HepG2 (cell line): ENCODE results near the gene NAP1L1. TPM values are rescaled to one million over a fixed set of nuclear protein-coding genes. Genes with fewer than 3 reads are reported as not detected.

Source experiments
- ATM ChIP-seq: fragments of 450-650 bp; IDR thresholded peaks from 2 replicates; pipeline ENCODE4 v1.7.1; 2017; ENCODE audit warnings: mild to moderate bottlenecking, borderline replicate concordance
- ETV5 ChIP-seq: IDR thresholded peaks from 2 replicates; pipeline ENCODE4 v1.6.1; 2018; ENCODE audit warnings: missing biosample characterization, missing genetic modification reagents, inconsistent platforms, borderline replicate concordance
- FOSL2 ChIP-seq: sonication (generic); formaldehyde crosslinking; IDR thresholded peaks from 2 replicates; pipeline ENCODE4 v1.4.0; 2020; ENCODE audit warnings: missing genetic modification reagents
- GTF2F1 ChIP-seq: fragments of 150-350 bp; IDR thresholded peaks from 2 replicates; pipeline ENCODE4 v1.6.1; 2014; ENCODE audit warnings: low read length
- HNRNPH1 ChIP-seq: fragments of 200-400 bp; formaldehyde crosslinking; optimal IDR thresholded peaks from 2 replicates; pipeline ENCODE3; 2017; ENCODE audit warnings: mild to moderate bottlenecking, low read depth, low read length
- KAT2B ChIP-seq: fragments of 150-350 bp; IDR thresholded peaks from 2 replicates; pipeline ENCODE4 v1.6.1; 2014; ENCODE audit warnings: low read depth, low read length, borderline replicate concordance
- MYNN ChIP-seq: sonication (generic); formaldehyde crosslinking; IDR thresholded peaks from 2 replicates; pipeline ENCODE4 v1.4.0; 2020; ENCODE audit warnings: mild to moderate bottlenecking, low read depth, missing genetic modification reagents
- NR3C1 ChIP-seq: sonication (generic); formaldehyde crosslinking; IDR thresholded peaks from 2 replicates; pipeline ENCODE4 v1.4.0; 2020; ENCODE audit warnings: missing genetic modification reagents
- PAF1 ChIP-seq: IDR thresholded peaks from 2 replicates; pipeline ENCODE4 v1.6.1; 2016; ENCODE audit warnings: missing genetic modification reagents, missing compliant biosample characterization
- SOX6 ChIP-seq, 2 experiments: fragments of 450-650 bp in 1 of 2; sonication (generic) in 1 of 2; formaldehyde crosslinking in 1 of 2; IDR thresholded peaks; 2 replicates each; pipeline versions ENCODE4 v1.4.0 to v1.6.1; 2017 to 2020; ENCODE audit warnings: antibody characterized with exemption in 1 of 2, mild to moderate bottlenecking in 1 of 2, missing genetic modification reagents in 1 of 2
- ZNF143 ChIP-seq: sonication (generic); formaldehyde crosslinking; IDR thresholded peaks from 2 replicates; pipeline ENCODE4 v1.4.0; 2020; ENCODE audit warnings: missing genetic modification reagents
- ZNF24 ChIP-seq: fragments of 450-650 bp; IDR thresholded peaks from 2 replicates; pipeline ENCODE4 v1.6.1; 2017; ENCODE audit warnings: antibody characterized with exemption, mild to moderate bottlenecking
- ZNF33B ChIP-seq: sonication (generic); formaldehyde crosslinking; IDR thresholded peaks from 2 replicates; pipeline ENCODE4 v1.5.1; 2020; ENCODE audit warnings: mild to moderate bottlenecking, missing genetic modification reagents
- ZNF569 ChIP-seq: sonication (generic); formaldehyde crosslinking; IDR thresholded peaks from 2 replicates; pipeline ENCODE4 v1.5.0; 2020; ENCODE audit warnings: mild to moderate bottlenecking, missing genetic modification reagents, moderate library complexity, borderline replicate concordance
- ZNF75D ChIP-seq: sonication (generic); formaldehyde crosslinking; IDR thresholded peaks from 2 replicates; pipeline ENCODE4 v1.8.1; 2023; ENCODE audit warnings: missing genetic modification reagents, mild to moderate bottlenecking, borderline replicate concordance
- polyA plus RNA-seq, 8 experiments: library from polyadenylated mRNA; depleted of rRNA in 3 of 8; stranded (reverse) in 7 of 8; unstranded in 1 of 8; fragments of >200 nt; fragmentation: Illumina TruSeq in 4 of 8; extraction: Trizol in 4 of 8; gene quantifications; 2 replicates each; pipeline versions ENCODE4 v1.2.1 to v1.2.3, GENCODE V29; 2011 to 2016; ENCODE audit warnings: low read depth in 4 of 8, missing spikeins in 1 of 8, mixed read lengths in 1 of 8; ENCODE audit not compliant: insufficient read depth in 1 of 8
- total RNA-seq, 5 experiments: library from RNA; depleted of rRNA; stranded (reverse); fragments of >200 nt; fragmentation: Illumina TruSeq; extraction: Trizol; gene quantifications; 2 replicates each; pipeline ENCODE4 v1.2.3, GENCODE V29; 2016; ENCODE audit warnings: low read depth in 1 of 5
- TF ChIP-seq, protein P1 (sequence below): sonication (generic); formaldehyde crosslinking; IDR thresholded peaks from 2 replicates; pipeline ENCODE4 v1.4.0; 2020; ENCODE audit warnings: missing genetic modification reagents, mild to moderate bottlenecking, borderline replicate concordance
- TF ChIP-seq, protein P2 (sequence below): sonication (generic); formaldehyde crosslinking; IDR thresholded peaks from 2 replicates; pipeline ENCODE4 v1.8.0; 2022; ENCODE audit warnings: missing genetic modification reagents, mild to moderate bottlenecking, moderate library complexity, borderline replicate concordance
- TF ChIP-seq, protein P3 (sequence below): sonication (generic); formaldehyde crosslinking; IDR thresholded peaks from 2 replicates; pipeline ENCODE4 v1.8.0; 2022; ENCODE audit warnings: mild to moderate bottlenecking, missing genetic modification reagents, moderate library complexity
- TF ChIP-seq, protein P4 (sequence below): sonication (generic); formaldehyde crosslinking; conservative IDR thresholded peaks from 2 replicates; pipeline ENCODE4 v1.8.1; 2023; ENCODE audit warnings: missing genetic modification reagents

NAP1L1 gene
- total and polyA plus RNA-seq, 2 of the 13 experiments (the other 11 are each of a cell fraction or from before 2014, with no cell fraction given), result 207 to 309 TPM

DNA sequence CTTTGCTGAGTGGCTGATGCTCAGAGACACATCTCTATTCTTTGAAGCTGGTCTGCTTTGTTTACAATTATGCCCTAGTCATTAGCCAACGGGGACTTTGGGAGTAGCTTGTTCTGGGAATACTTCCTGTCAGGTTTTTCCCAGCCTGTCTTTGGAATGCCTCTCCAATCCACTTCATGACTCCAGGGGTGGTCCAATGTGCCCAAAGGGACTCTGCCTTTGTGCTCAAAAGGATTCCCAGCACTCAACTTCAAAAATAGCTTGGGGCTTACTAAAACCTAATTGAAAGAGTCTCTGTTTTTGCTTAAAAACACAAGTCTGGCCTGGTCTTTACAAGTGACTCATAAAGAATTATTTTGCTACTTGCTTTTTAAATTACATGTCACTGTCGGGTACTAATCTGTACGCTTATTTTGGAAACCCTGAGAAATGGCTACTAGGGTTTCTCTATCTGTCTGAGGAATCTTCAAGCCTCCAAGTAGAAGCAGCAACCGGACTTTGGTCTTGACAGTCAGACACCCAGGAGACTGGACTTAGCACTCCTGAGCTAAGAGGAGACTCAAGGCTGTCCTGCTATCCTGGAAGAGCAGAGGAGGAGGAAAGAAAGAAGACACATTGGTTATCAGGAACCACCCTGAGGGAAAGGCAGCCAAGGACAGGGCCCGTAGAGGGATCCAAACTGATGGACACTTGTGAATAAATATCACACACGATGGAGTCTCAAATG, 73.6 kb downstream of the NAP1L1 start (continued):
- TF ChIP-seq, protein P1, sequence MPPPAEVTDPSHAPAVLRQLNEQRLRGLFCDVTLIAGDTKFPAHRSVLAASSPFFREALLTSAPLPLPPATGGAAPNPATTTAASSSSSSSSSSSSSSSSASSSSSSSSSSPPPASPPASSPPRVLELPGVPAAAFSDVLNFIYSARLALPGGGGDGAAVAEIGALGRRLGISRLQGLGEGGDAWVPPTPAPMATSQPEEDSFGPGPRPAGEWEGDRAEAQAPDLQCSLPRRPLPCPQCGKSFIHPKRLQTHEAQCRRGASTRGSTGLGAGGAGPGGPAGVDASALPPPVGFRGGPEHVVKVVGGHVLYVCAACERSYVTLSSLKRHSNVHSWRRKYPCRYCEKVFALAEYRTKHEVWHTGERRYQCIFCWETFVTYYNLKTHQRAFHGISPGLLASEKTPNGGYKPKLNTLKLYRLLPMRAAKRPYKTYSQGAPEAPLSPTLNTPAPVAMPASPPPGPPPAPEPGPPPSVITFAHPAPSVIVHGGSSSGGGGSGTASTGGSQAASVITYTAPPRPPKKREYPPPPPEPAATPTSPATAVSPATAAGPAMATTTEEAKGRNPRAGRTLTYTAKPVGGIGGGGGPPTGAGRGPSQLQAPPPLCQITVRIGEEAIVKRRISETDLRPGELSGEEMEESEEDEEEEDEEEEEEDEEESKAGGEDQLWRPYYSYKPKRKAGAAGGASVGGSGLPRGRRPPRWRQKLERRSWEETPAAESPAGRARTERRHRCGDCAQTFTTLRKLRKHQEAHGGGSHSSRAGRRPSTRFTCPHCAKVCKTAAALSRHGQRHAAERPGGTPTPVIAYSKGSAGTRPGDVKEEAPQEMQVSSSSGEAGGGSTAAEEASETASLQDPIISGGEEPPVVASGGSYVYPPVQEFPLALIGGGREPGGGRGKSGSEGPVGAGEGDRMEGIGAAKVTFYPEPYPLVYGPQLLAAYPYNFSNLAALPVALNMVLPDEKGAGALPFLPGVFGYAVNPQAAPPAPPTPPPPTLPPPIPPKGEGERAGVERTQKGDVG, result no peak
- TF ChIP-seq ZNF143 (CRISPR knock-in tag) (no peak), ZNF569 (CRISPR knock-in tag) (no peak), ETV5 (CRISPR knock-in tag) (peak; percentile 69; the same call in 1 of the 2 replicates), NR3C1 (CRISPR knock-in tag) (no peak), ZNF24 (no peak), FOSL2 (no peak), HNRNPH1 (no peak), GTF2F1 (no peak), KAT2B (no peak), ATM (no peak), ZNF75D (no peak), MYNN (CRISPR knock-in tag) (no peak), SOX6 (IDR thresholded peaks at IDR 0.05) (no peak), SOX6 (CRISPR knock-in tag; IDR thresholded peaks at IDR 0.05) (peak; percentile 25; the same call in 1 of the 2 replicates), PAF1 (CRISPR knock-in tag) (no peak), ZNF33B (CRISPR knock-in tag) (no peak)
- TF ChIP-seq, protein P2, sequence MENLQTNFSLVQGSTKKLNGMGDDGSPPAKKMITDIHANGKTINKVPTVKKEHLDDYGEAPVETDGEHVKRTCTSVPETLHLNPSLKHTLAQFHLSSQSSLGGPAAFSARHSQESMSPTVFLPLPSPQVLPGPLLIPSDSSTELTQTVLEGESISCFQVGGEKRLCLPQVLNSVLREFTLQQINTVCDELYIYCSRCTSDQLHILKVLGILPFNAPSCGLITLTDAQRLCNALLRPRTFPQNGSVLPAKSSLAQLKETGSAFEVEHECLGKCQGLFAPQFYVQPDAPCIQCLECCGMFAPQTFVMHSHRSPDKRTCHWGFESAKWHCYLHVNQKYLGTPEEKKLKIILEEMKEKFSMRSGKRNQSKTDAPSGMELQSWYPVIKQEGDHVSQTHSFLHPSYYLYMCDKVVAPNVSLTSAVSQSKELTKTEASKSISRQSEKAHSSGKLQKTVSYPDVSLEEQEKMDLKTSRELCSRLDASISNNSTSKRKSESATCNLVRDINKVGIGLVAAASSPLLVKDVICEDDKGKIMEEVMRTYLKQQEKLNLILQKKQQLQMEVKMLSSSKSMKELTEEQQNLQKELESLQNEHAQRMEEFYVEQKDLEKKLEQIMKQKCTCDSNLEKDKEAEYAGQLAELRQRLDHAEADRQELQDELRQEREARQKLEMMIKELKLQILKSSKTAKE, result no peak
- TF ChIP-seq, protein P3, sequence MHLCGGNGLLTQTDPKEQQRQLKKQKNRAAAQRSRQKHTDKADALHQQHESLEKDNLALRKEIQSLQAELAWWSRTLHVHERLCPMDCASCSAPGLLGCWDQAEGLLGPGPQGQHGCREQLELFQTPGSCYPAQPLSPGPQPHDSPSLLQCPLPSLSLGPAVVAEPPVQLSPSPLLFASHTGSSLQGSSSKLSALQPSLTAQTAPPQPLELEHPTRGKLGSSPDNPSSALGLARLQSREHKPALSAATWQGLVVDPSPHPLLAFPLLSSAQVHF, result no peak
- TF ChIP-seq, protein P4, sequence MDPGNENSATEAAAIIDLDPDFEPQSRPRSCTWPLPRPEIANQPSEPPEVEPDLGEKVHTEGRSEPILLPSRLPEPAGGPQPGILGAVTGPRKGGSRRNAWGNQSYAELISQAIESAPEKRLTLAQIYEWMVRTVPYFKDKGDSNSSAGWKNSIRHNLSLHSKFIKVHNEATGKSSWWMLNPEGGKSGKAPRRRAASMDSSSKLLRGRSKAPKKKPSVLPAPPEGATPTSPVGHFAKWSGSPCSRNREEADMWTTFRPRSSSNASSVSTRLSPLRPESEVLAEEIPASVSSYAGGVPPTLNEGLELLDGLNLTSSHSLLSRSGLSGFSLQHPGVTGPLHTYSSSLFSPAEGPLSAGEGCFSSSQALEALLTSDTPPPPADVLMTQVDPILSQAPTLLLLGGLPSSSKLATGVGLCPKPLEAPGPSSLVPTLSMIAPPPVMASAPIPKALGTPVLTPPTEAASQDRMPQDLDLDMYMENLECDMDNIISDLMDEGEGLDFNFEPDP (CRISPR knock-in tag), result no peak
